ENCODE results near the gene KIF12.

Gene KIF12

DNA sequence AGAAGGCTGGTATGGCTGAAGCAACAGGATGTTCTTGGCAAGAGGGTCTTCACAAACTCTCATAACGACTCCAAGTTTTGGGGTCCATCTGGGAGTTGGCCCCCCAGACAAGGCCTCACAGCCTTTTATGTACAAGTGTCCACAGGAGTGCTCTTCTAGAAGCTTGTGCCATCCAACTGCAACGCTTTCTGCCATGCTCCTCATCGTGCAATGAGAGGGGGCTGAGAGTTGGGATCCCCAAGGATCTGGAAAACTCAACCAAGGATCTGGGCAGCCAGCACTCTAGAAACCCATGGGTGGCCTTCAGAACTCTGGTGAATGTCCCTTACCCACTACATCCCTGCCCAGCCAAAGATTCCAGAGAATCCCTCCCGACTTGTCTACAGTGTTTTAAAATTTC, 12.5 kb downstream of the KIF12 start:
- in situ Hi-C loops (cut with MboI; ENCODE audit: low sequenced_read_pairs), result loop anchor here (25.0 kb wide), 1 partner anchor 201 kb away; no protein-coding TSS in a partner anchor

DNA sequence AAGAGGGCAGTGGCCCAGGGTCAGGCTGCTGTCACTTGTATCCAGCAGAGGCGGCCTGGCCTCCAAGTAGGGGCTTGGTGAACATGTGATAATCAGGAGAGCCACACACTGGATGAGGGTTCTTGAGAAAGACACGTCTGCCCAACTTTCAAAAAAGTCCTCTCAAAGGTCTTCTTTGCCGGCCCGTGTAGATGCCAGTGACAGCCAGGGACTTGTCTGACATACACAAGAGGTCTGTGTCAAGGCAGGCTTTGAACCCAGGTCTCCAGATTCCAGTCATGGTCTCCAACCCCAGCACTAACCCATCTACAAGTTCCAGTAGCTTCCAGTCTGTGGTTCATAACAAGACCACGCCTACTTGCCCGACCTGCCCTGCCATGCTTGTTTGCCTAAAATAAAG, 13.1 kb downstream of the KIF12 start:
- in situ Hi-C loops (cut with MboI; ENCODE audit: low sequenced_read_pairs), result loop anchor here (25.0 kb wide), 1 partner anchor 201 kb away; no protein-coding TSS in a partner anchor

DNA sequence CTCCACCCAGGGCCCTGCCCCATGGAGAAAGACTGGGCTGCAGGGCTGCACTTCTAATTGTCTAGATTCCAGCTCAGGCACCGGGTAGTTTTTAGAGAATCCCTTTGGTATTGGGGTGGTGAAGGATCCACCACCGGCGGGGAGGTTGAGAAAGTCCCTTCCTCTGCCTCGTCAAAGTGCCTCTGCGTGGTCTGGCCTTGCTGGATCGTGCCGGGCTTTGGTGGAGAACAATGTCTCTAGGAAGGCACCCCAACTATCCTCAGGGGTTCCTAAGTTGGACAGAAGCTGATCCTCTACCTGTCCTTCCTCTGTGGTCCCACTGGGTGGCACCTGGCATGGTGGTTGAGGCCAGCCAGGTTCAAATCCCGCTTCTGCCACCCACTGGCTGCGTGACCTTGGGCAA, 13.7 kb downstream of the KIF12 start:
- in situ Hi-C loops (cut with MboI; ENCODE audit: low sequenced_read_pairs), result loop anchor here (25.0 kb wide), 1 partner anchor 202 kb away; no protein-coding TSS in a partner anchor

DNA sequence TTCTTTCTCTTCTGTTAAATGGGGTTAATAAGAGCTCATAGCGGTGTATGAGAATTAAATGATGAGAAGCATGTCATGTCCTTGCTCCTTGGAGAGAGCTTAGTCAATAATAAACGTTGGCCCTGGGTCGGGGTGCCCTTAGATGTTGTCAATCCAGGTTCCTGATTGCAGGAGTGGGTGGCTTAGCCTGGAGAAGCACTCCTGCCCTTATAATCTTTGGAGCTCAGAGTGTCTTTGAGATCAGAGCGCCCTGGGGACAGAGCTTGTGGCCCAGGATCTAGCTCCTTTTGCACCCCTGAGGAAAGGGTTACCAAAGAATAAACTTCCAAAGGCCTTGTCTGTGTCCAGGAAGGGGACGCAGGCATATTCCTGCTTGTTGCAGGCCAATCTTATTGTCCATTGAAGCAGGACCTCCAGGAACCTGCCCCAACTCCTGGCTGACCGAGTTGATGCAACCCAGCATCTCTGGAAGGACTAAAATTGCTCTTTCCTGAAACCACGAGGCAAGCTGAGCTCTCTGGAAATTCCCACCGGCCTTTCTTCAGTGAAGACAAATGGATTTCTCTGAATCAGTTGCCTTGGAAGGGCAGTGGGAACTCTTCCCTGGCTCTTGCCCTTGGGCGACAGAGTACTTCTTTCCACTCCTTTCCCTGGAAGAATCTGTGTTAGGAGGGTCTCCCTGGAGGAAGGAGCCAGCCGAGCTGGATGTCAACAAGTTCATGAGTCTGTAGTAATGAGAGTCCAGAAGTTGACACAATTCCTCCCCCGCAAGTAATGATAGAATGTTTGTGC, 14.6 kb downstream of the KIF12 start:
- in situ Hi-C loops (cut with MboI; ENCODE audit: low sequenced_read_pairs), result loop anchor here (25.0 kb wide), 1 partner anchor 203 kb away; no protein-coding TSS in a partner anchor

DNA sequence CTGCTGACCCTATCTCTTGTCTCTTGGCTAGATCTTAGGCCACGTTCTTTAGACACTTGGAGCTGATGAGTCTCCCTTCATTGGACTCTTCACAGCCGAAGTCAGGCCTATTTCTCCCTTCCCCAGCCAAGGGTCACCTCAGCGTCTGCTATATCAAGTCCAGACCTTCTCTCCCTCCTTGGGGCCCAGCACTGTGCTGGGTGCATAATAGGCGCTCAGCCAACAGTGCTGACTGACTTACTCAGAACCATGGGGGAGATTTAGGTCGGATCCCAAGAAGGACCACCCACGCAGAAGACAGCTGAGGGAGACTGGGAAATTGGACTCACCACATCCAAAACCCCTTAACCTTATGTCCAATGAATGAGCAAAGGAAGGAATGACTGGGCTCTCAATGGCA, 15.4 kb downstream of the KIF12 start:
- in situ Hi-C loops (cut with MboI; ENCODE audit: low sequenced_read_pairs), result loop anchor here (25.0 kb wide), 1 partner anchor 204 kb away; no protein-coding TSS in a partner anchor

DNA sequence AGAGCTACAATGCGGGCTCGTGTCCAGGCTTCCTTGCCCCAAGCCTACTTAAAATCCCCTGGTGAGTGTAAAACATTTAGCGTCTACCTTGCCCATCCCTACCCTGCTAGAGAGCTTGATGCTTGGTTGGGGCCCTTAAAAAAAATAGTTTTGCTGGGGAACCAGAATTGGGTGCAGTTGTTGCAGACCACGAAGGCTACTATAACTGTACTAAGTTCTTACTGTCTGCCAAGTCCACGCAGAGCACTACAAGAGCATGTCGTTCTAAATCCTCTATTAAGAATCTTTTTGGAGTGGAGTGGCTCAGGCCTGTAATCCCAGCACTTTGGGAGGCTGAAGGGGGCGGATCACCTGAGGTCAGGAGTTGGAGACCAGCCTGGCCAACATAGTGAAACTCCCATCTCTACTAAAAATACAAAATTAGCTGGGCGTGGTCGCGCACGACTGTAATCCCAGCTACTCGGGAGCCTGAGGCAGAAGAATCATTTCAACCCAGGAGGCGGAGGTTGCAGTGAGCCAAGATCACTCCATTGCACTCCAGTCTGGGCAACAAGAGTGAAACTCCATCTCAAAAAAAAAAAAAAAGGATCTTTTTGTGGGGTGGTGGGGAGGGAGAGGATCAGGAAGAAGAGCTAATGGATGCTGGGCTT, 16.2 kb downstream of the KIF12 start:
- in situ Hi-C loops (cut with MboI; ENCODE audit: low sequenced_read_pairs), result loop anchor here (25.0 kb wide), 1 partner anchor 204 kb away; no protein-coding TSS in a partner anchor

DNA sequence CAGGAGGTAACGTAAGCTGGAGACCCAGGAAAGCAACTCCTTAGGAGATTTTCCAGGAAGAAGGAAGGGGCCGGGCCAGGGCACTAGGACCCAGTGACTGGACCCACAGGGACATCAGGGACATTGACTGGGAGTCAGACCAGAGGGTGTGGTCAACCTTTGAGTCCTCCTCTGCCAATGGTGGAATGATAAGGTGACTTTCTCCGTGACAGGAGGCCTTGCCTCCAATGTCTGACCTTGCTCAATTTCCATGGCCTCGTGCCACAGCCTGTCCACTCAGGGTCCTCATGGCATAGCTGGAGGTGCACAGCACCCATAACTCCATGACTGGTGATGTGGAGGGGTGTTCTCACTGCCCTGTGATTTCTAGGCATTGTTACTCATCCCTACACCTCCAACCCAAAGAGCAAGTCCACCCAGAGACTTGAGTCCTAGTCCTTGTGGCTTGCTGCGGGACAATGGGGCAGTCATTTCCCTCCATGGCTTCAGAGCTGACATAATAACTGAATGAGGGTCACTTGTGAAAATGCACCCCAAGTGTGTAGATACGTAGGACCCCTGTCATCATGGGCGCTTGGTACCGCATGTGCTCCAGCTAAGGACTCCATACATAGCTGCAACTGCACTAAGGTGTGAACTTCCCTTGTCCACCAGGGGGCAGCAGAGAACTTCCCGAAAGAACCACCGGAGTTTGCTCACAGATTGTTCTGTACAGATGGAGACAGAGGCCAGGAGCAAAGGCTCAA, 16.9 kb downstream of the KIF12 start:
- in situ Hi-C loops (cut with MboI; ENCODE audit: low sequenced_read_pairs), result loop anchor here (25.0 kb wide), 1 partner anchor 205 kb away; no protein-coding TSS in a partner anchor

DNA sequence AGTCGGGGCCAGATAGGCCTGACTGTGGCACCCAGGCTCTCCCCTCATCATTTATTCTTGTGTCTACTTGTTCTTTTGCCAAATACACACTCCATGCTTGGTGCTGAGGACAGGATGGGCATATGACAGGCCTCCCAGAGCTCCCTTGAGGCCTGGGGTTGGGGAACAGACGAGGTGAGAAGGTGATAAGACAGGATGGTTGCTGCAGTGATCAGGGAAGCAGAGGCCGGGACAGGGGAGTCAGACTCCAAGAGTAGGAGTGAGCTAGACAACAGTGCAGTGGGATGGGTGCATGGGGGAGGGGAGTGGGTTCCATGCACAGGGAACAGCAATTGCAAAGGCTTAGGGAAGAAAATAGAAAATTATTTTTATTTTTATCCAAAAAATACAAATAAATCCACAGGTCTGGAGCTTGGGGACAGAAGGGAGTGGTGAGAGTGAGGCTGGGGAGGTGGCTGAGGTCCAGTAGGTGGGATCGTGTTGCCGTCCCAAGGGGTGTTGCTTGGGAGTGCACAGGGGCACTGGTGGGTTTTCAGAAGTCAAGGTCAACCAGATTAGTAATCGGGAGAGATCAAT, 17.6 kb downstream of the KIF12 start:
- in situ Hi-C loops (cut with MboI; ENCODE audit: low sequenced_read_pairs), result loop anchor here (25.0 kb wide), 1 partner anchor 206 kb away; no protein-coding TSS in a partner anchor

DNA sequence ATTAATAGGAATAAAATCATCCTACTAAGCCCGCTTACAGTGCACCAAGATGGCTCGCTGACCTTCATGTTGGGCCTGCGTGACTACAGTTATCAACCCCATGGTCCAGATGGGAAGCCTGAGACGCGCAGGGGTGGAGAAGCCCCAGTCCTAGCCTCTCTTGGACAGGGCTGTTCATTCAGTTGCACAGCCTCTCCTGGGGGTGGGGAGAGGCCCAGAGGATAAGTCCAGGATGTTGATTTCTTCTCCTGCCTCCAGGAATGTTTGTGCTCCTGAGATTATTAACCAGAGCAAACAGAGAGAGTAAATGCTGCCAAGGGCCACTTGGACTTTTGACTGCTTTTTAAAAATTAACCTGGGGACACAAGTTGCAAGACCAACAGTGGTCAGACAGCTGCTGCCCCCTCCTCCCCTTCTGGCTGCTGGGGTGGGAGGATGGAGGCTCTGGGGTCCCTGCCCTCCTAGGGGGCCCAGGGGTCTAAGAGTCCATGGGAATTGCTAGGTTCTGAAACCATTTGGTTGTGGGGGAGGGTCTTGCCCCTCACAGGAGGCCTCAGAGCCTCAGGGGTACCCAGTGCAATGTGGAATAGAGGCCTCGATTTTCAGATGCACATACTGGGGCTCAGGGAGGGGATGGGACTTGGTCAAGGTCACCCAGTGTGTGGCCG, 18.2 kb downstream of the KIF12 start:
- in situ Hi-C loops (cut with MboI; ENCODE audit: low sequenced_read_pairs), result loop anchor here (25.0 kb wide), 1 partner anchor 206 kb away; no protein-coding TSS in a partner anchor

DNA sequence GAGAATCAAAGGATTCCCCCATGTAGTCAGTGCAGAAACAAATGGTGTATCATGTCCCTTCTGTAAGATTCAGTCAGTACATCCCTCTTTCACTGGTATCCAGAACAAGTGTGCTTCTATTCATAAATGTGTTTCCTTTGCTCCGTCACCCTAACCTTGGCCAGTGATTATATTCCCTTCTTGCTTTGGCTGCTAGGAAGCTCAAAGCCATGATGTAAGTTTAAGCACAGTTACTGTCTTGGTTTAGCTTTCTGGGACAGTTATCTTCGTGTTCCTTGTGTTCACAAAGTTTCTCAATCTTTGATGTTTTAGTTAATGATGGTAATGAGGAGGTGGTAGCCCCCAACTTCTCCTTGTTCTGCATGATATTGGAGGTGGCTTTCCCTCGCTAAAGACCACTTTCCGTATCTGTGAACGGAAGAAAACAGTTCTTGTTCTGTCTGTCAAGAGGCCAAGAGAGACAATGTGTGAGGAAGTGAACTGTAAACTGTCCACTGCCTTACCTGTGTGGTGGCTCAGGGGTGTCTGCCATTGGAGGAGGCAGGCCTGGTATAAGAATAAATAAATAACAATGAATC, 18.8 kb downstream of the KIF12 start:
- in situ Hi-C loops (cut with MboI; ENCODE audit: low sequenced_read_pairs), result loop anchor here (25.0 kb wide), 1 partner anchor 207 kb away; no protein-coding TSS in a partner anchor

DNA sequence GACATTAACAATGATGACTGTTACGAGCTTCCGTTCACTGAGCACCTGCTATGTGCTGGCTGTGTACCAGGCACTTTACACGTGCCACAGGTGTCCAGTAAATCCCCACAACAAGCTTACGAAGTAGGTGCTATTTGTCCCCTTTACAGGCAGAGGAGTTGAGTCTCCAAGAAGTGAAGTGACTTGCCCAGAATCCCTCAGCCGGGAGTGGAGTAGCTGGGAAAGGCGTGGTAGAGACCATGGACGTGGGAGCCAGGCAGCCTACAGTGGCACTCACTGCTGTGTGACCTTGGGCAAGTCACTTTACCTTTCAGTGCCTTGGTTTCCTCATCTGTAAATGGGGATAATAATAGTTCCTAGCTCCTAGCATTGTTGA, 20.3 kb downstream of the KIF12 start:
- in situ Hi-C loops (cut with MboI; ENCODE audit: low sequenced_read_pairs), result loop anchor here (25.0 kb wide), 1 partner anchor 209 kb away; no protein-coding TSS in a partner anchor

DNA sequence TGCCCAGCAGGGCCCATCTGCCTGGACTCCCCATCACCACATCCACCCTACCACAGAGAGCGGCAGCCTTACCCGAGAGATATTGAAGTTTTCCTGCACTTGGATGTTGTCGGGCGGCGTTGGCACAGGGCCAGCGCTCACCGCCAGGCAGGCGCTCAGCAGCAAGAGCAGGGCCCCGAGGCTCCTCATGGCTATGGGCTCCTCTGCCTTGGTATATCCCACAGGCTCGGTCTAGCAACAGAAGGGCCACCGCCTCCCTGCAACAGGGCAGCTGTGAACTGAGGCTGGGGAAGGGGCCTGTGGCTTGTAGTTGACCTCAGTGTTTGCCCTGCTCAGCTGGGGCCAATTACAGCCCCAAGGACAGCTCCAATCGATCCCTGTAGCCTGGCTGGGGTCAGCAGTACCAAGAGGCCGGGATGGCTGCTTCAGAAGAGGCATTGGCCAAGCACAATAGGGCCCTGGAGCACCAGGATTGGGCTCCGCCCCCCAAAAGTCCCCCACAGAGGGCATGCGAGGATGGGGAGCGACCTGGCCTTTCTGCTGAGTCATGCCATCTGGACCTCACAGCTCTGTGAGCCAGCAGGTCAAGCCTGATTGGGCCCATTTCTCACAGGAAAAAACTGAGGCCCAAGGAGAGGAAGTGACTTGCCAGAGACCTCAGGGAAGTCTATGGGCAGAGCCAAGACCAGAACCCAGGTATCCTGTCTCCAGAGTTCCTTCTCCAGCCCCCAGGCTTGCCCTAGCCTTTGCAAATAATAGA, 20.9 kb downstream of the KIF12 start, which contains the start of gene AMBP:
Gene AMBP (minus strand): TSS at position 280 of the 760 bp plus-strand sequence. CDS start 91 bp downstream, at position 189.
- in situ Hi-C loops (cut with MboI; ENCODE audit: low sequenced_read_pairs), result loop anchor here (25.0 kb wide), 1 partner anchor 209 kb away; no protein-coding TSS in a partner anchor

DNA sequence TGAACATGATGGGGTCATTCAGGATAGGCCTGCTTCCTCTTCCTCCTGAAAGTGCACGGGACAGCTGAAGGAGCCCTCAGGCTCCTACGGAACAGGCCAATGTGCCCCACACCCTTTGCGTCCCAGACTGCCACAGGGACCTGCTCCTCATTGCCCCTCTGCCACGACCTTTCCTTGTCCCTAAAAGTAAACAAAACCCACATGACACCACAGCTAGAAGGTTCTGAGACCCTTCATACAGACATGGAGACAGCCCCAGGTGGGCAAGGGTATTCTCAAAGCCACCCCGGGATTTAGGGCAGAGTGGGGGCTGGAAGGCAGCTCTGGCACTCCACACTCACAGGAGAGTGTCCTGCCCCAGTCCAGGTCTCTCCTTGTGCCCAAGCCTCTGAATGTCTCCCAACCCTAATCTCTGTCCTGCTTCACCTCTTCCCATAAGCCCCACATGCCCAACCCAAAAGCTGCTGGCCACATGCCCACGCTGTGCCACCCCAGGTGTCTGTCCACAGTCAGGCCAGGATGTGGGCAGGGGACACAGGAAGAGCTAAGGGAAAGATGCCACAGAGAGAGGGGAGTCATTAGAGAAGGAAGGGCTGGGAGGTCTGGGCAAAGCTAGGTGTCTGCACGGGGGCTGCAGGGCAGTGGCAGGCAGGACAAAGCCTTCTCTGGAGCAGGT, 21.8 kb downstream of the KIF12 start:
- in situ Hi-C loops (cut with MboI; ENCODE audit: low sequenced_read_pairs), result loop anchor here (25.0 kb wide), 1 partner anchor 210 kb away; no protein-coding TSS in a partner anchor

DNA sequence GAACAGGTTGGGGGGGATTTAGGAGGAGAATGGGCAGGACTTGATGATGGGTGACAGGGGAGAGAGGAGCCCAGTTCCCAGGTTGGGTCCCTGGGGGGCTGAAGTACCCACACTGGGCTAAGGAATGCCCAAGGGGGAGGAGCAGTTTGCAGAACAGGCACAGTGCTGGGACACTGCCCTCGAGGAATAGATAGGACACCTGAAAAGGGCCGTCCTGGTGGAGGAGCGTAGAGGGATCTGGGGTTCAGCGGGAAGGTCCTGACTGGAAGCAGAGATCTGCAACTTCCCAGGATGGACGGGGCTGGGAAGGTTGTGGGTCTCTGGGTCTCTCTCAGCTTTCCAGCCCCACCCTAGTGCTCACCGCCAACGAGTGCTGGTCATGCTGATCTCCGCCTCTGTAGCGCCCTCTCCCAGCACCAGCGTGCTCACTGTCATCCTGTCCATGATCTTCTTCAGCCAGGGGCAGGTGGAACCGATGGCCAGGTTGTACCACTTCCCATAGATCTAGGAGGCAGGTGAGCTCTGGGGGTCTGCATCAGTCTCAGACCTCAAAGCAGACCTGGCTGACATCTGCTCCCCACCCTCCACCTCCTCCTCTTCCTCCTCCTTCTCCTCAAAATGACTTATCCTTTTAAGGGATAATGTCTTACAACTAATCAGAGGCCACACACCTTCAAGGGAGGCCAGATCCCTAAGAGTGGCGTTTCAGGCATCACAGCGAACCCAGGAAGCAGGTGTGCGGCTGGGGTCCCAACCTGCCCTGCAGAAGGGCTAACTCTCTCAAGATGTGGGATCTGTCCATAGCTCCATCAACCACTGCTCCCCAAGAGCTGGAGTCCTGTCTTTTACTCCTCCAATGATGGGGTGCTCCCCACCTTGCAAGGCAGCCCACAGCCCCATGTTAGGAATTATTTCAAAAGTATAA, 22.6 kb downstream of the KIF12 start:
- in situ Hi-C loops (cut with MboI; ENCODE audit: low sequenced_read_pairs), result loop anchor here (25.0 kb wide), 1 partner anchor 211 kb away; no protein-coding TSS in a partner anchor

DNA sequence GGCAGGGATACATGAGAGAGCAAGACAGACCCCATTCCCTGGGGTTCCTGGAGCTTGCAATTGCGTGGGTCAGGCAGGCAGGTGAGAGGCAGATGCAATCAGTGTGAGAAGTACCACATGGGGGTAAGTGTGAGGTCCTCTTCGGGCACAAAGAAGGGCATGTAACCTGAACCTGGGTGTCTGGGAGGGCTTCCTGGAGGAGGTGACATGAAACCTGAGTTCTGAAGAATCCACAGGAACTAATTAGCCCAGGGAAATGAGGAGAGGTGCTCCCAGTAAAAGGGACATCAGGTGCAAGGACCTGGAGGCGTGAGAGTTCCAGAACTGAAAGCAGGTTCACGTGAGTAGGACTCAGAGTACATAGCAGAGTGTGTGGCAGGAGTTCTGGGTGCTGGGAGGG, 23.5 kb downstream of the KIF12 start:
- in situ Hi-C loops (cut with MboI; ENCODE audit: low sequenced_read_pairs), result loop anchor here (25.0 kb wide), 1 partner anchor 212 kb away; no protein-coding TSS in a partner anchor

DNA sequence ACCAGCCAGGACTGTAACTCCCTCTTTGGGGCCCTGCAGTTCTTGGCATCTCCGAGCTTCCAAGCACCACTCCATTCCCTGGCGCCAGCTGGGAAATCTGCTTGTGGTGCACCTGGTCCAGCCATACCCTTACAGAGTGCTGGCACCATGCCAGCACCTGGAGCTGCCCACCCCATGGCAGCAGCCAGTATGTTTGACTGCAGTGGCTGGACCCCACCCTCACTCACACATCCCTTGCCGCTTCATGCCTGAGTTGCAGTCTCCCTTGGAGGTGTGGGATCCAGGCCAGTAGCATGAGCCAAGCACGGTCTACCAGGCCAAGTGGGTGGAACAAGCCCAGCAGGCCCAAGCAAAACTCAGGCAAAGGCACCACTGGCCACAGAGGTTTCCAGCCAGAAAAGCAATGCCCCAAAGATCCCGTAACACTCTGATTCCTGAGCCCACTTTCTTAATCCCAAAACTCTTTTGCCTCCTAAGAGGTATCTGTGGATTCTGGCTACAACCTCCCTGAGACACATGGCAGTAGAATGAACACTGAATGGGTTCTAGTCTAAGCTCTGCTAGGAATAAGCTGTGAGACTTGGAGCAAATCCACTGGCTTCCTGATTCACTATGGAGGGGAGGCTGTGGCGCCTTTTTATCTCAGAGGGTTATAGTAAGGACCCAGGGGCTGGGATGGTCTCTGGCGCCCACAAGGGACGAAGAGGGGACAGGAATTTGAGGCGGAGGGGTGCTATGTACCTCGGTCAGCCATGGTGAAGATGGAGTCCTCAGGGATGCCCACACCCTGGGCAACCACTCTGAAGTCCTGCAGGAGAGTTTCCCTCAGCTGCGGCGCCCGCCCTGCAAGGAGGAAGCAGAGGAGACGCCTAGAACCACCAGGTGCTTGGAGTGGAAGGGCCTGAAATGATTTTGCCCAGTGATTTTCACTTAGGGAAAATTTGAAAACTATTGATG, 26.6 kb downstream of the KIF12 start:
- in situ Hi-C loops (cut with MboI; ENCODE audit: low sequenced_read_pairs), result no loop called here

All from HL-60/S4 treated with phorbol 12-myristate 13-acetate at 8.2 ng/mL for 4 days and 3 days (cell line).